Upper lobe of left lung (tissue), 6 donors: ENCODE data around the gene CARD9. TPM values are rescaled to one million over a fixed set of nuclear protein-coding genes. Genes with fewer than 3 reads are reported as not detected.

Experiments
- ATAC-seq, 2 donors: fragments of 200-7000 bp; cut with Tn5 transposase; one replicate each; pipeline ENCODE4 v1.9.1; 2022; ENCODE audit warnings: mild to moderate bottlenecking in 2 of 2, moderate library complexity in 2 of 2; ENCODE audit not compliant: low FRiP score in 2 of 2
- DNase-seq, 2 donors: peaks; one replicate each; pipeline ENCODE4 v3.0.0-alpha.2; 2019 to 2020
- H3K27ac ChIP-seq, 4 donors: fragments of 200-600 bp; sonication (generic); one replicate each; pipeline ENCODE4 v1.5.1; 2016 to 2019
- H3K27me3 ChIP-seq, 4 donors: fragments of 200-600 bp; sonication (generic); one replicate each; pipeline ENCODE4 v1.5.1; 2017 to 2019
- H3K36me3 ChIP-seq, 4 donors: fragments of 200-600 bp; sonication (generic); one replicate each; pipeline ENCODE4 v1.5.1; 2016 to 2019
- H3K4me1 ChIP-seq, 4 donors: fragments of 200-600 bp; sonication (generic); one replicate each; pipeline ENCODE4 v1.5.1; 2018 to 2019
- H3K4me3 ChIP-seq, 4 donors: fragments of 200-600 bp; sonication (generic); one replicate each; pipeline ENCODE4 v1.5.1; 2017 to 2019; ENCODE audit warnings: mild to moderate bottlenecking in 2 of 4, moderate library complexity in 1 of 4
- H3K9me3 ChIP-seq, 4 donors: fragments of 200-600 bp; sonication (generic); one replicate each; pipeline ENCODE4 v1.5.1; 2018 to 2019
- EP300 ChIP-seq, 4 donors: sonication (generic); formaldehyde crosslinking; IDR thresholded peaks; one replicate each; pipeline ENCODE4 v1.5.1; 2017; ENCODE audit warnings: antibody characterized with exemption in 4 of 4, control low read depth in 2 of 4
- POLR2A ChIP-seq, 4 donors: fragments of 450-650 bp; IDR thresholded peaks; one replicate each; pipeline ENCODE4 v1.5.1; 2016 to 2017; ENCODE audit warnings: antibody characterized with exemption in 4 of 4, mild to moderate bottlenecking in 2 of 4
- POLR2AphosphoS5 ChIP-seq, 2 donors: sonication (generic); formaldehyde crosslinking; IDR thresholded peaks; one replicate each; pipeline ENCODE4 v1.5.1; 2017; ENCODE audit warnings: antibody characterized with exemption in 2 of 2
- WGBS, 2 donors: methylation state at CpG; one replicate each; pipeline ENCODE4 v1.1.5; 2017 to 2018; 5-methylcytosine and 5-hydroxymethylcytosine counted together
- total RNA-seq, 6 donors: library from RNA; depleted of rRNA in 4 of 6; stranded (reverse); fragments of >200 nt in 4 of 6; gene quantifications; one replicate each; pipeline versions ENCODE4 v1.1.0 to v1.2.1, GENCODE V29; 2016 to 2021
- TF ChIP-seq, protein P1 (sequence below), 6 experiments: fragments of 450-650 bp in 4 of 6; fragments of 200-600 bp in 2 of 6; sonication (generic) in 2 of 6; IDR thresholded peaks; one replicate each; pipeline ENCODE4 v1.5.1; 2016 to 2019; ENCODE audit warnings: antibody characterized with exemption in 6 of 6
- donor health status: DM: no; HTN: no; CAD: no; lungs with moderate emphysema.
- donor health status: DM: no; HTN: yes; CAD: no; lungs with severe emphysema.

The CARD9 gene
- total RNA-seq, 6 donors from 2014 or later = 3.5 to 30.4 (median 16.8) TPM

DNA sequence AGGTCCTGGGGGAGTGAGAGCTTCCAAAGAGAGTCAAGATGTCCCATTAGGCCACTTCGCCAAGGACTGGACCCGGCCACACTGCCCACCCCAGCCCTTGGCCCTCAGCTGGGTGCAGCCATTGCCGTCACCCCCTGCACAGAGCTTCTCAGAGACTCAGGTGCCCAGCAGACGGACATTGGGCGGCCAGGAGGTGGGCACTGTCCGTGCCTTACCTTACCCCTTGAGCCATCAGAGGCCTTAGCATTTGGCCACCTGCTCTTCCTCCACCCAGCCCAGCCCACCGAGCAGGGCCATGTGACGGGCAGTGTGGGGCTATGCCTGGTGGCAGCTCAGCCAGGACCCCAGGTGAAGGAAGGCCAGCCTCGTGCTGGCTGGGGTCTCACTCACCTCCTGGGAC lies 6.6 kb downstream of the CARD9 start:
- peaks cover 0 to 7% (median 2%) of the 10 kb centered on the region in 4 donors for H3K36me3 ChIP-seq
- H3K27me3 ChIP-seq = no peaks in the 10 kb centered on the region
- peaks cover 17 to 26% (median 22%) of the 10 kb centered on the region in 4 donors for H3K4me1 ChIP-seq
- DNase-seq (peak in 1 of 2 donors; percentile 65), ATAC-seq (no peak)
- H3K9me3 ChIP-seq = no peaks in the 10 kb centered on the region
- TF ChIP-seq POLR2AphosphoS5 (IDR thresholded peaks at IDR 0.05) = no peak
- no peak for TF ChIP-seq EP300 (IDR thresholded peaks at IDR 0.05)
- TF ChIP-seq, protein P1, sequence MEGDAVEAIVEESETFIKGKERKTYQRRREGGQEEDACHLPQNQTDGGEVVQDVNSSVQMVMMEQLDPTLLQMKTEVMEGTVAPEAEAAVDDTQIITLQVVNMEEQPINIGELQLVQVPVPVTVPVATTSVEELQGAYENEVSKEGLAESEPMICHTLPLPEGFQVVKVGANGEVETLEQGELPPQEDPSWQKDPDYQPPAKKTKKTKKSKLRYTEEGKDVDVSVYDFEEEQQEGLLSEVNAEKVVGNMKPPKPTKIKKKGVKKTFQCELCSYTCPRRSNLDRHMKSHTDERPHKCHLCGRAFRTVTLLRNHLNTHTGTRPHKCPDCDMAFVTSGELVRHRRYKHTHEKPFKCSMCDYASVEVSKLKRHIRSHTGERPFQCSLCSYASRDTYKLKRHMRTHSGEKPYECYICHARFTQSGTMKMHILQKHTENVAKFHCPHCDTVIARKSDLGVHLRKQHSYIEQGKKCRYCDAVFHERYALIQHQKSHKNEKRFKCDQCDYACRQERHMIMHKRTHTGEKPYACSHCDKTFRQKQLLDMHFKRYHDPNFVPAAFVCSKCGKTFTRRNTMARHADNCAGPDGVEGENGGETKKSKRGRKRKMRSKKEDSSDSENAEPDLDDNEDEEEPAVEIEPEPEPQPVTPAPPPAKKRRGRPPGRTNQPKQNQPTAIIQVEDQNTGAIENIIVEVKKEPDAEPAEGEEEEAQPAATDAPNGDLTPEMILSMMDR (IDR thresholded peaks at IDR 0.05) = no peak
- no peak for TF ChIP-seq POLR2A (IDR thresholded peaks at IDR 0.05)
- WGBS, 2 donors = 90 to 93% methylated on average over 8 to 9 of the region's 9 CpGs
- H3K27ac ChIP-seq = no peak overlapping the region
- no peak overlapping the region for H3K4me3 ChIP-seq

DNA sequence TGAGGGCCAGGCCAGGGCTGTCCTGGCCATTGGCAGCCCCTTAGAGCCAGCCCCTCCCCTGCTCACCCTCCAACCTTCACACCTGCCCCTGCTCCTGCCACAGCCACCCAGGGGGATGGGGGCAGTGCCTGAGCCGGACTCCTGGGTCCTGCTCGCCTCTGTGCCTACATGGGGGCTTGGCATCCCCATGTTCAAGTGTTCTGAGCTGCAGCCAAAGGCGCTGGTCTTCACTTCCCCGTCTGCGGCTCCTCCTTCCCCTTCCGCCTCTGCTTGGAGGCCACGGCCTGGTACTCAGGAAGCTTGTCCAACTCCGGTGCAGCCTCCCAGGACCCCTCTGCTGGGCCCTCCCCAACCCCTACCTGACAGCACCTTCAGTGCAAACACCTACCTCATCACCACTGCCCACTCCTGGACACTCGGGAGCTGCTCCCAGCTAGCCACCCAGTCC lies 7.7 kb downstream of the CARD9 start:
- Histone ChIP-seq H3K9me3 (no peaks in the 10 kb centered on the region), H3K27ac (peak overlapping the region in 2 of 4 donors; percentile 17 to 40), H3K36me3 (peaks cover 0 to 11% (median 5%) of the 10 kb centered on the region in 4 donors), H3K4me3 (no peak overlapping the region), H3K4me1 (peaks cover 22 to 34% (median 27%) of the 10 kb centered on the region in 4 donors), H3K27me3 (no peaks in the 10 kb centered on the region)
- TF ChIP-seq, protein P1 (IDR thresholded peaks at IDR 0.05) = no peak
- TF ChIP-seq POLR2A (IDR thresholded peaks at IDR 0.05) = no peak
- TF ChIP-seq EP300 (IDR thresholded peaks at IDR 0.05) = no peak
- TF ChIP-seq POLR2AphosphoS5 (IDR thresholded peaks at IDR 0.05) = no peak
- no peak for ATAC-seq
- WGBS, 2 donors = 47 to 61% methylated on average over 9 of the region's 9 CpGs
- DNase-seq = peak; percentile 56 to 59

DNA sequence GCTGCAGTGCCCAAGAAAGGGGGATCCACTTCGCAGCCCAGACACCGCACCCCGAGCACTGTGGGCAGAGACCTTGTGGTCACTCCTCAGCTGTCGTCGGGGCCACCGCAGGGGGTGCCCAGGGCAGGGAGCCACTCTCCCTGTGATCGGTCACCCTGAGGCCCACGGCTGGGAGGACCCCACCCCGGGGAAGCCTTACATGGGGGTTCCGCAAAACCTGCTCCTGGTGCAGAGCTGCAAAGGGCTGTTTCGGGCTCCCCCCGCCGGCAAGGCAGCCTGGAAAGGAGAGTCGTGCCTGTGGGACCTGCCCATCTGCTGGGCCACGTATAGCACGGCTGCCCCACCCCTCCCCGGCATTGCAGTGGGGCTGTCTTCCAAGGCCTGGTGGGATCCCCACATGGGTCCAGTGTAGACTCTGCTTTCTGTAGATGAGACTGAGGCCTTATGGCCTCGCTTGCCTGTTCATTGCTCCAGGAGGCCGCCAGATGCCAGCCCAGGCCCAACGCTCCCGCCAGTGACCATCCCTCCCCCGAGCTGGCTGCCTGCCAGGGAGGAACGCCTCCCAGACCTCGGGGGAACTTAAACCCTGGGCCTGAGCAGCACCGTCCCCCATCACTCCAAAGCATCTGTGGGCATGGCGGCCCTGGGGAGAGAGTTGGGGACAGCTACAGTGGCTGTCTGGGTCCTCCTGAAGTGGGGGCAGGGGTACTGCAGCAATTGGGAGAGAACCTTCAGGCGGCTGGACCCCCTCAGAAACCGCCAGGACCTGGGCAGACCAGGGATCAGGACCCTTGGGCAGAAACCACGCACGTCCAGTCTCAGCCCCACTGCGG lies 8.3 kb downstream of the CARD9 start:
- DNase-seq (peak in 1 of 2 donors; percentile 79), ATAC-seq (no peak)
- Histone ChIP-seq H3K9me3 (no peaks in the 10 kb centered on the region), H3K4me3 (no peak overlapping the region), H3K27me3 (no peaks in the 10 kb centered on the region), H3K4me1 (peaks cover 22 to 34% (median 28%) of the 10 kb centered on the region in 4 donors), H3K36me3 (peaks cover 0 to 10% (median 4%) of the 10 kb centered on the region in 4 donors), H3K27ac (peak overlapping the region in 2 of 4 donors; percentile 17 to 40)
- TF ChIP-seq EP300 (IDR thresholded peaks at IDR 0.05) (no peak), POLR2A (IDR thresholded peaks at IDR 0.05) (no peak), POLR2AphosphoS5 (IDR thresholded peaks at IDR 0.05) (no peak)
- TF ChIP-seq, protein P1 (IDR thresholded peaks at IDR 0.05) = no peak
- WGBS, 2 donors = 73 to 86% methylated on average over 13 to 25 of the region's 31 CpGs

DNA sequence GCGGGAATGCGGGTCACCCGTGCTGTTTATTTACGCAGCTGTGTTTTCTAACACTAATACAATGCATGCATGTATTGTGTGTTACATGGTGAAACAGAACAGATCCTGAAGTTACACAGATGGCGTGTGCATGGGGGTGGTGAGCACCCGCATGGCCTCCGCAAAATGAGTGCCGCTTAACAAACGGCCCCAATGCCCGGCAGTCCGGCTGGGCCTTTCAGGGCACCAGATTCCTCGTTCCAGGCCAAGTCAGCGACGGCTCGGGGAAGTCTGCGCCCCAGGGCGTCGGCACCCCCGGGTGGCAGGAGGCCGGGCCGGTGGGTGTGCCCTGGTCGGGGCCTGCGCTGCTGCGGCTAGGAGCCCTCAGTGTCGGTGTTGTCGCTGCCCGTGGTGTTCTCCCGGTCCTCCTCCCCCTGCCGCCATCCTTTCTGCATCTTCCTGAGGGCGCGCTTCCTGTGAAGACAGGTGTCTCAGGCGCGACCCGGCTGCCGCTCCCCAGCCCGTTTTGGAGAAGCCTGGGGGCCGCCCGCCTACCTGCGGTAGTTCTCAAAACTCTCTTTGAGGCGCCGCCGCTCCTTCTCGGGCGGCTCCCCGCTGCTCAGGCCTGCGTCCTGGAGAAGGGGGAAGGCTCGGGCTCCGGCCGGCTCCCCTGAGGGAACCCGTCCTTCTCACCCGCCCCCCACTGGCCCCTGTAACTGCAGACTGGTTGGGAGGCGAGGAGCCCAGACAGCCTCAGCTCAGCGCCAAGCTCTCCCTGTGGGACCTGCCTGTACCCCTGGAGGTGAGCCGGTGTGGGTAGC lies 9.3 kb downstream of the CARD9 start:
- WGBS, 2 donors = 38 to 49% methylated on average over 26 to 33 of the region's 54 CpGs

More for the DNA sequence above, 9.3 kb downstream of the CARD9 start:
- H3K36me3 ChIP-seq = peaks cover 0 to 10% (median 2%) of the 10 kb centered on the region in 4 donors
- peaks cover 22 to 34% (median 28%) of the 10 kb centered on the region in 4 donors for H3K4me1 ChIP-seq
- H3K27me3 ChIP-seq = no peaks in the 10 kb centered on the region
- TF ChIP-seq EP300 (IDR thresholded peaks at IDR 0.05) (no peak), POLR2A (IDR thresholded peaks at IDR 0.05) (no peak), POLR2AphosphoS5 (IDR thresholded peaks at IDR 0.05) (peak in 1 of 2 donors; percentile 7)
- TF ChIP-seq, protein P1 (IDR thresholded peaks at IDR 0.05) = peak in 1 of 6 experiments; percentile 7
- peak overlapping the region in 1 of 4 donors; percentile 92 for H3K27ac ChIP-seq
- ATAC-seq (no peak), DNase-seq (peak in 1 of 2 donors; percentile 85)
- no peaks in the 10 kb centered on the region for H3K9me3 ChIP-seq
- peak overlapping the region in 3 of 4 donors; percentile 88 to 100 (median 100) for H3K4me3 ChIP-seq
